CD4-positive, alpha-beta T cell treated with Interleukin-2 at 100 ng/mL for 4 hours (primary cell): ENCODE measurements around the gene MAS1.

Source experiments
- DNase-seq: peaks from one replicate; pipeline ENCODE4 v3.0.0-alpha.2; 2020; ENCODE audit warnings: low spot score

MAS1 gene

GRCh38 chr6:159880412-159880975 is 10.3 kb upstream of the MAS1 start:
- no peak for DNase-seq

DNA sequence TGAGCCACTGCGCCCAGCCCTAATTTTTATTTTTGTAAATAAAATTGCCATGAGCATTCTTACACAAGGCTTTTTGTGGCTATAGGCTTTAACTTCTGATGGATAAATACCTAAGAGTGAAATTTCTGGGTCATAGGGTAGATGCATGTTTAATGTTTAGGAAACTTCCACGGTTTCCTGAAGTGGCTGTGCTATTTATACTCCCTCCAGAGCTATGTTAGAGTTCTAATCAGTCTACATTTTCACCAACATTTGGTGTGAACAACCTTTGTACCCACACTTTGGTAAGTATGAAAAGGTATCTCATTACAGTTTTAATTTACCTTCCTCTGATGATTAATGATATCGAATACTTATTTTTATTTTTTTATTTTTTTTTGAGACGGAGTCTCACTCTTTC is 6.1 kb upstream of the MAS1 start:
- DNase-seq, result no peak

- no peak for DNase-seq
Observed at GRCh38 chr6:159886270-159886669, 4.5 kb upstream of the MAS1 start.

GRCh38 chr6:159887146-159887545 is 3.6 kb upstream of the MAS1 start:
- no peak for DNase-seq

DNA sequence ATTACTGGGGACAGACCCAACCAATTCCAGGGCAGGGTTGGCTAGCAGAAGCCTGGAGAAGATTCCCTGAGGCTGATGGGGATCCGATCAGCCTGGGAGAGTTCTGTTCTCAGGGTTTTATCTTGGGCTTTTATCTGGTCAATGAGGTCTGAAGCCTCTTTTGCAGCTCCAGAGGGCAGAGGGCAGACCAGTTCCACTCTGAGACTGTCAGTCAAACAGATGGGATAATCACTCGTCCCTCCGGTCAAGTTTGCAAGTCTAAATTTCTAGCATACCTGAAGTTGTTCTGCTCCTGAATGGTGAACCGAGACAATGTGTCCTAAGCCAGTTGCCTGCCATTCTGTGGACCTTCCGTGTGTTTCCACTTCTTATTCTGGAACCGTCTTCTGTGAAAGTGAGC is 3.0 kb upstream of the MAS1 start:
- DNase-seq, result no peak

GRCh38 chr6:159890201-159890600 is 587 bp upstream of the MAS1 start:
- DNase-seq, result no peak

DNA sequence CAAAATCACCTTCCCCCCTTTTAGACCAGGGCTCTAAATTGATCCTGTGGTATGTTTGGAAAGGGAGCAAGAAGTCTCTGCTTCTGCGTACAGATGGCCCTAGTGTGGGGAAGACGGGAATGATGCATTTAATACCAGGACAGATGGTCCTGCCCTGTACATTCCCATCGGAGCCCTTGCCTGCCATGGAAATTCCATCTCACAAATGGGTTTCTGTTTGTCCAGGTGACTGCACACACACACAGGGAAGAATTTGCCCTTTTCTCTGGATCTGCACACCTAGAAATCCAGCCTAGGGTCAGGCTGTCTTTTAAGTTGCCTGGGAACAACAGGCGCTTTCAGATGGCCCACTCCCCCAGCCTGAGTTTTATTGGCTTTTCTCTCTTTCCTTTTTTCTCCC is 1.3 kb downstream of the MAS1 start:
- no peak for DNase-seq

DNA sequence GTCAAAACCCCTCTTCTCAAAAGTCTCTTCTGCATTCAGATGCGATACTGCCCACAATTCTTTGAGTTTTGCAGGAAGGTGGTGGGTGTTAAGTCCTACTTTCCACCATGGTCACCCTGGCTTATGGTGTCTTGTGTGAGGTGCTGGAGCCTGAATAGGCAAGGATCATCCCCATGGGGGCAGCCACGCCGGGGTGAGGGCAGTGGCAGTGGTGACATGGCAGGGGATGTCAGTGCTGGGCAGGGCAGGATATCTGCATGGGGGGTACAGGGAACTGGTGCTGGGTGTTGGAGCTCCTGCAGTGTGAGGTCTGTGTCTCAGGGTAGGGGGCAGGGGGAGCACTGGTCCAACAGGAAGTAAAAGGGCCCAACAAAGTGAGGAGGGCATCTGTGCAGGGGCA is 2.3 kb downstream of the MAS1 start:
- DNase-seq, result no peak

- no peak for DNase-seq
Observed at GRCh38 chr6:159894991-159895390, 4.2 kb downstream of the MAS1 start.

DNA sequence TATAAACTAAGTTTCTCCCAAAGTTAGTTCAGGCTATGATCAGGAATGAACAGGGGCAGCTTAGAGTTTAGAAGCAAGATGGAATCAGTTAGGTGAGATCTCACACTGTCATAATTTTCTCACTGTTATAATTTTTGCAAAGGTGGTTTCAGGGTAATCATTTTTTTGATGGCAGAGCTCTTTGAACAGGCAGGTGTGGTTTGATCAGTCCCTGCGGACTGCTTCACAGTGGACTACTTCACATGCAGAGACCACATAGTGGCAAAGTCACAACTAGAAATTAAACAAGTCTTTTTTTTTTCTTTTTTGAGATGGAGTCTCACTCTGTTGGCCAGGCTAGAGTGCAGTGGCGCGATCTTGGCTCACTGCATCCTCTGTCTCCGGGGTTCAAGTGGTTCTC is 6.8 kb downstream of the MAS1 start:
- no peak for DNase-seq

- no peak for DNase-seq
Observed at GRCh38 chr6:159898519-159898918, 7.7 kb downstream of the MAS1 start.

- no peak for DNase-seq
Observed at GRCh38 chr6:159899994-159900745, 9.4 kb downstream of the MAS1 start.

DNA sequence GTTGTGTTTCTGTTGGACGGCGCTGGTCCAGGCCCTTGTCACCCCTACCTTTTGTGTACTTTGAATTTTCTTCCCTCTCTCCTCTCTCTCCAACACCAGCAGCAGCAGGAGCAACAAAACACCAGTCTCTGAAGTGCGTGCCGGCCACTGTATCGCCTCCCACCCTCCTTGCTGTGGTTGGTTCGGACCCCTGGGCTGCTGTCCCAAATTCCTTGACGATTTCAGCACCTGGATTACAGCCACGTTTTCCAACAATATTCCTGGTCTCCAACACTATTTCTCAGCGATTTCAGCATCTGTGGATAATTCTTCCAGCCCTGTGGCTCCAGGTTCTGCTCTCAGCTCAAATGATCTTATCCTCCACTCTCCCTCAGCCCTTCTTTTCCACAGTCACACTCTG is 11.8 kb downstream of the MAS1 start:
- no peak for DNase-seq

DNA sequence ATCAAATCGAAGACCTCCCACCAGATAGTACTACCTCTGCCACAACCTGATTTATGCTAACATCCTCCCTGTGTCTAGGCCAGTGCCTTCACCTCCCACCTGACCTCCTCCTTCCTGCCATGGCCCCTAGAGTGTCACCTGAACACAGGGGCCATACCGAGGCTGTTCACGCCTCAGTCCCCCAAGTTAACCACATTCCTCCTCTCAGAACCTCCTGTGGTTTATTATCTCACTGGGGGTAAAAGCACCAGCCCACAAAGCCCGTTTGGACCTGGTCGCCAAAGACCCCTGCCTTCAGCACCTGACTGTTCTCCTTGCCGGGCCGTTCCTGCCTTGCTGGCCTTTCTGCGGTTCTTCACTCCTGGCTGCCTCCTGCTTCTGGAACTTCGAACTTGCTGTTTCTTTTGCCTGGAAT is 13.7 kb downstream of the MAS1 start:
- no peak for DNase-seq

DNA sequence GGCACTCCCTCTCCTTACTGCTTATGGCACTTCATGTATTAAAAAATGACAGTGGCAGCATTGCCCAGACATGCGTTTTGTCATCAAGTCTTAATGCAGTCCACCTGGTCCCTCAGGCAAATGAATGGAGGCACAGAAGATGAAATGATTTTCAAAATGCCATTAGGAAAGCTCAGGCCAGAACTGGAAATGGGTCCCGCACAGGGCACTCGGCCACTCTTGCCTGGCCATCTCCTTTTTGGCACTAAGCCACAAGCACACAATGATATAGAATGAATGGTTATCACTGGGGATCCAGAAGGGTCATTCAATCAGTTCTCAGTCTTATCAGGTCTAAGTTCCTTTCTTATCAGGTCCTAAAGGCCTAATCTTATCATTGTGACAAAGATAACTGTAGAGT is 15.6 kb downstream of the MAS1 start:
- DNase-seq, result no peak

DNA sequence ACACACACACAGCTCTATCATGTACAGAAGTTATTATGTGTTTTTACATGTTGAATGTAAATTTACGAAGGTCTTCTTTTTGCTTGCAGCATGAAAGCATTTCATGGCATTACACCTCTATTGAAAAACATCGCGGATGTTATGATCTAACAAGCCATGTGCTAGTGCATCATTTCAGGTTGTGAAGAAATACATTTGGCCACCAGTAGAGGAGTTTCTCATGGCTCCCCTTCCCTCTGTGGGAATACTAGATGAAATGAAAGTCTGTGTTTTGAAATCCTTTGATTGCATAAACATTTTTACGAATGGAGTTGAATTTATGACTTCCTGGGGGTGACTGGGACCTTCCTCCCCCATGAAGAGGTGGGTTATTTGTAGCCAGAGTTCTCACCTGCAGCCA is 17.7 kb downstream of the MAS1 start:
- no peak for DNase-seq

GRCh38 chr6:159908979-159909378 is 18.2 kb downstream of the MAS1 start:
- no peak for DNase-seq

DNA sequence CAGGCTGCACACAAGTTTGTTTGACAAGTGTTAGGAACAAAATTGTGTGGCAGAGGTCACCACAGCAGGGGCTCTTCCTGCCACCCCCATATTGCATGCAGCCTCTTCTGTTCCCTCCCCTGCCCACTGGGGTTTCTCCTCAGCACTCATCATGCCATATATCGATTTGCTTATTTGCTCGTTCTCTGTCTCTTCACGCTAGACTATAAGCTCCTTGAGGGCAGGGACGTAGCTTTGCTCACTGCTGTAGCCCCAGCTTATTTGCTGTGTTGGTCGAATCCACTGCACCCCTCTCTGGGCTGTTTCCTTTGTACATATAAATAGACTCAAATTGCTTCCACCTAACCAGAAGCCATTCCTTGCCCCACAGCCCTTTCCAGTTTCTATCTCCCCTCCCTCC is 19.6 kb downstream of the MAS1 start:
- DNase-seq, result no peak

- DNase-seq, result no peak
Observed at GRCh38 chr6:159913375-159913774, 22.6 kb downstream of the MAS1 start.

DNA sequence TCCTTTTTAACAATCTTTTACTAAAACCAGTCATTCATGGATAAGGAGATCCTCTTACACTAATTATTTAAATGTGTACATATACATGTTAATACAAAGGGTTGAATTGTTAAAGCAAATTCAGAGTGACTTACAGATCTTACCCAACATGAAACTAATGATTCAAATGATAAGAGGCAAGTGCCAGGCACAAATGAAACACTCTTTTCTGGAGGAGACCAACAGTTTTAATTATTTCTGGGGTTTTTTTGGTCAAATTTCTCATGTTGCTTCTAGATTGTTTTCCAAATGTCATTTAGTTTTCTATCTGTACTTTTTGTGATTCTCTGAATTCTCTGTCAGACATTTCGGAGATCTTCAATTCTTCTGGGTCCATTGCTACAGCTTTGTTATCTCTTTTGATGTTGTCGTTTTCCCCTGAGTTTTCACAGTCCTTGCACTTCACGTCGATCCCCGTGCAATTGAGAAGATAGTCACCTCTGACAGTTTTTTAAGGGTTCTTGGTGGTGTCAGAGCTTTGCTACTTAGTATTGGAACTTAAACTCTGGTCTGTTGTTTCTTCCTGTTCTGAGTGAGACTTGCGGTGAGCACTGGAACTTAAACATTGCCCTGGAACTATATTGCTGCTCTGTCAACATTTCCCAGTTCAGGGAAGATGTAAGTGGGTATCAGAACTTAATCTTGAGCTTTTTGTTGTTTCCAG is 23.2 kb downstream of the MAS1 start:
- no peak for DNase-seq

DNA sequence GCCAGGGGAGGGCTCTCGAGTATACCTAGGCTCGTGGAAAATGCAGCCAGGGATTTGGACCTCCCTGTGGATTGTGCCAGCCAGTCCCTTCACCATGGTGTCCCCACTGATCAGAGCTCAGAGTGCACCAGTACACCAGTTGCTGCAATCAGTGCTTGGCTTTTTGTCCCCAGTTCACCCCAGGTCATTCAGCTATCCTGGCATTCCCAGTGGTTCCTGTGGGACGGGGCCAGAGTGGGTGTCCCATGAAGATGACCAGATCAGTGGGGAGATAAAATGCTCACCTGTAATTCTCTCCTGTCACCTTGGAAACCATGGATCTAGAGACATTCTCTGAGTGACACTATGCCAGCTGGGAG is 23.8 kb downstream of the MAS1 start:
- no peak for DNase-seq

DNA sequence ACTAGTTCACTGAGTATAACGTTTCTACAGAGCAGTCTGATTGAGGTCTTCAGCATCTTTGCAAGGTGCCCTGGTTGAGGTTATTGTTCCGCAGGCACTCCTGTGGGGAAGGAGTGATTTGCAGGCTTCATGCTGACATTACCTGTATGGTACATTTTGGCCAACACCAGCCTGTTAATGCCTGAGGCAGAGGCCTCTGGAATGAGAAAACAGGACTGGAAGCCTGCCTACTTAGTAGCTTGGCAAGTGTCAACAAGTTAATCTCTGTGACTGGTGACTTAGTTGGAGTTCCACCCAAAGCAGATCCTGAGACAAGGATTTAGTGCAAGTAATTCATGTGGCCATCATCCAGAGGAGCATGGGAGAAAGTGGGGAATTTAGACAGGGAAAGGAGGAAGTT is 24.6 kb downstream of the MAS1 start:
- DNase-seq, result no peak

DNA sequence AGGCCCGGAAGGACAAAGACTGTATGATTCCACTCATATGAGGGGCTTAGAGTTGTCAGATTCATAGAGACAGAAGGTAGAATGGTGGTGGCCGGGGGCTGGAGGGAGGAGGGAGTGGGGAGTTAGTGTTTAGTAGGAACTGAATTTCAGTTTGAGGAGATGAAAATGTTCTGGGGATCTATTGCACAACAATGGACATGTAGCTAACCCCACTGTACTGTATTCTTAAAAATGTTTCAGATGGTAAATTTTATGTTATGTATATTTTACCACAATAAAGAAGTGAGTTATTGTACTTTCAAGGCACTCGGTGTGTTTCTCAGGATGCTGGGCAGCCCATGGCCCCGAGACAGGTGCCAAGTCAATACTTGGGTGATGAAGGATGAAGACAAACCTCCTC is 25.4 kb downstream of the MAS1 start:
- DNase-seq, result no peak

- no peak for DNase-seq
Observed at GRCh38 chr6:159916752-159917151, 26.0 kb downstream of the MAS1 start.
